ENCODE results near the gene NR2E1. TPM values are rescaled to one million over a fixed set of nuclear protein-coding genes. Genes with fewer than 3 reads are reported as not detected.

Gene NR2E1
- total RNA-seq = not detected in 2 replicates

GRCh38 chr6:108165714-108166663, at the start of gene NR2E1:
TSS of gene NR2E1 (plus strand) at chr6:108166022. CDS start at chr6:108166766, 744 bp downstream.

Other genes starting within 250 kb of the NR2E1 start
- 22.4 and 26.4 TPM in 2 replicates for gene SEC63, start 207.8 kb upstream of the NR2E1 start, total RNA-seq
- 11.8 and 19.0 TPM in 2 replicates for gene OSTM1, start 91.3 kb upstream of the NR2E1 start, total RNA-seq
- gene SNX3, start 95.0 kb downstream of the NR2E1 start, total RNA-seq = 115 and 157 TPM in 2 replicates
- gene AFG1L, start 129.0 kb downstream of the NR2E1 start, total RNA-seq = 5.1 and 6.8 TPM in 2 replicates

Measured in subcutaneous preadipocyte (primary cell).